ENCODE measurements around the gene PPP1R37. TPM values are rescaled to one million over a fixed set of nuclear protein-coding genes. Genes with fewer than 3 reads are reported as not detected.

Gene PPP1R37
- total and polyA plus RNA-seq, 2 of the 13 experiments (the other 11 are each of a cell fraction or from before 2014, with no cell fraction given), result 9.0 to 14.3 TPM

DNA sequence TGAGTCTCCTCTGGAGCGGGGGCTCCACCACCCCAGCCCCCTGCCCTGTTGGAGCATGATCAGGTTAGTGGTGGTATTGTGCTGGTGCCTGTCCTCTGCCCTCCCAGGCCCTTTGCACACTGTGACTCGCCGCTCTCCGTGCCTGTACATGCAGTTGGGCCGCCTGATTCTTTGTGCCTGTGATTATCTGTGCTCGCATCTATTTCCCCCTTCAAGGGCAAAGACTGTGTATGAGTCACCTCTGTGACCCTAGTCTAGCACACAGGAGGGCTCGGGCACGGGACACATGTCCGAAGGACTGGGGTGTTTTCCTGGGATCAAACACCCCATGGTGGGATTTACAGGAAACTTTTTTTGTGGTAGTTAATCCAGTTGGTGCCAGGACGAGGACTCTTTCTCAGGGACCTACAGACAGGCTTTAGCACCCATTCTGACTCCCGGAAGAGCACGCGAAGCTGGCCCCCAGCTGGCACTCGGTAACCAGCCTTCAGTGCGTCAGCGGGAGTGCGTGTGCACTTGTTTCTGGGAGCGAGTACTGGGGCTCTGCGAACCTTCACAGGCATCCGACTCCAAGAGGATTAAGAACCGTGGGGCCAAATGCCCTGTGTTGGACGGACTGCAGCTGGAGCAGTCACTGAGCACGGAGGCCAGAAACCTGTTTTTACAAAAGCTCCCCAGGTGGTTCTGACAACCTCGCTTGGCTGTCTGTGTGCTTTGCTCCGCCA, 6.7 kb downstream of the PPP1R37 start (continued):
- no peak for TF ChIP-seq RORA (CRISPR knock-in tag; IDR thresholded peaks at IDR 0.05)
- TF ChIP-seq YEATS4 (CRISPR knock-in tag; IDR thresholded peaks at IDR 0.05; ENCODE audit: borderline replicate concordance), result no peak
- TF ChIP-seq SAP130 (CRISPR knock-in tag; IDR thresholded peaks at IDR 0.05; ENCODE audit: low read depth), result peak; percentile 49
- TF ChIP-seq ZNF7 (CRISPR knock-in tag; IDR thresholded peaks at IDR 0.05), result peak; percentile 71
- TF ChIP-seq NR2F1 (CRISPR knock-in tag; IDR thresholded peaks at IDR 0.05), result 0 out of 4 replicates have a peak, but pooled peaks of 1 of the 2 experiments have one; percentile 39
- no peak for TF ChIP-seq ZNF776 (CRISPR knock-in tag; IDR thresholded peaks at IDR 0.05)
- no peak for TF ChIP-seq NONO (IDR thresholded peaks at IDR 0.05)
- TF ChIP-seq NONO (CRISPR knock-in tag; conservative IDR thresholded peaks at IDR 0.05), result no peak
- TF ChIP-seq, protein P1, sequence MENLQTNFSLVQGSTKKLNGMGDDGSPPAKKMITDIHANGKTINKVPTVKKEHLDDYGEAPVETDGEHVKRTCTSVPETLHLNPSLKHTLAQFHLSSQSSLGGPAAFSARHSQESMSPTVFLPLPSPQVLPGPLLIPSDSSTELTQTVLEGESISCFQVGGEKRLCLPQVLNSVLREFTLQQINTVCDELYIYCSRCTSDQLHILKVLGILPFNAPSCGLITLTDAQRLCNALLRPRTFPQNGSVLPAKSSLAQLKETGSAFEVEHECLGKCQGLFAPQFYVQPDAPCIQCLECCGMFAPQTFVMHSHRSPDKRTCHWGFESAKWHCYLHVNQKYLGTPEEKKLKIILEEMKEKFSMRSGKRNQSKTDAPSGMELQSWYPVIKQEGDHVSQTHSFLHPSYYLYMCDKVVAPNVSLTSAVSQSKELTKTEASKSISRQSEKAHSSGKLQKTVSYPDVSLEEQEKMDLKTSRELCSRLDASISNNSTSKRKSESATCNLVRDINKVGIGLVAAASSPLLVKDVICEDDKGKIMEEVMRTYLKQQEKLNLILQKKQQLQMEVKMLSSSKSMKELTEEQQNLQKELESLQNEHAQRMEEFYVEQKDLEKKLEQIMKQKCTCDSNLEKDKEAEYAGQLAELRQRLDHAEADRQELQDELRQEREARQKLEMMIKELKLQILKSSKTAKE (CRISPR knock-in tag; IDR thresholded peaks at IDR 0.05; ENCODE audit: borderline replicate concordance), result 0 out of 2 replicates have a peak, but pooled peaks have one; percentile 9
- TF ChIP-seq, protein P2, sequence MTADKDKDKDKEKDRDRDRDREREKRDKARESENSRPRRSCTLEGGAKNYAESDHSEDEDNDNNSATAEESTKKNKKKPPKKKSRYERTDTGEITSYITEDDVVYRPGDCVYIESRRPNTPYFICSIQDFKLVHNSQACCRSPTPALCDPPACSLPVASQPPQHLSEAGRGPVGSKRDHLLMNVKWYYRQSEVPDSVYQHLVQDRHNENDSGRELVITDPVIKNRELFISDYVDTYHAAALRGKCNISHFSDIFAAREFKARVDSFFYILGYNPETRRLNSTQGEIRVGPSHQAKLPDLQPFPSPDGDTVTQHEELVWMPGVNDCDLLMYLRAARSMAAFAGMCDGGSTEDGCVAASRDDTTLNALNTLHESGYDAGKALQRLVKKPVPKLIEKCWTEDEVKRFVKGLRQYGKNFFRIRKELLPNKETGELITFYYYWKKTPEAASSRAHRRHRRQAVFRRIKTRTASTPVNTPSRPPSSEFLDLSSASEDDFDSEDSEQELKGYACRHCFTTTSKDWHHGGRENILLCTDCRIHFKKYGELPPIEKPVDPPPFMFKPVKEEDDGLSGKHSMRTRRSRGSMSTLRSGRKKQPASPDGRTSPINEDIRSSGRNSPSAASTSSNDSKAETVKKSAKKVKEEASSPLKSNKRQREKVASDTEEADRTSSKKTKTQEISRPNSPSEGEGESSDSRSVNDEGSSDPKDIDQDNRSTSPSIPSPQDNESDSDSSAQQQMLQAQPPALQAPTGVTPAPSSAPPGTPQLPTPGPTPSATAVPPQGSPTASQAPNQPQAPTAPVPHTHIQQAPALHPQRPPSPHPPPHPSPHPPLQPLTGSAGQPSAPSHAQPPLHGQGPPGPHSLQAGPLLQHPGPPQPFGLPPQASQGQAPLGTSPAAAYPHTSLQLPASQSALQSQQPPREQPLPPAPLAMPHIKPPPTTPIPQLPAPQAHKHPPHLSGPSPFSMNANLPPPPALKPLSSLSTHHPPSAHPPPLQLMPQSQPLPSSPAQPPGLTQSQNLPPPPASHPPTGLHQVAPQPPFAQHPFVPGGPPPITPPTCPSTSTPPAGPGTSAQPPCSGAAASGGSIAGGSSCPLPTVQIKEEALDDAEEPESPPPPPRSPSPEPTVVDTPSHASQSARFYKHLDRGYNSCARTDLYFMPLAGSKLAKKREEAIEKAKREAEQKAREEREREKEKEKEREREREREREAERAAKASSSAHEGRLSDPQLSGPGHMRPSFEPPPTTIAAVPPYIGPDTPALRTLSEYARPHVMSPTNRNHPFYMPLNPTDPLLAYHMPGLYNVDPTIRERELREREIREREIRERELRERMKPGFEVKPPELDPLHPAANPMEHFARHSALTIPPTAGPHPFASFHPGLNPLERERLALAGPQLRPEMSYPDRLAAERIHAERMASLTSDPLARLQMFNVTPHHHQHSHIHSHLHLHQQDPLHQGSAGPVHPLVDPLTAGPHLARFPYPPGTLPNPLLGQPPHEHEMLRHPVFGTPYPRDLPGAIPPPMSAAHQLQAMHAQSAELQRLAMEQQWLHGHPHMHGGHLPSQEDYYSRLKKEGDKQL (CRISPR knock-in tag; IDR thresholded peaks at IDR 0.05; ENCODE audit: low read depth), result 0 out of 2 replicates have a peak, but pooled peaks have one; percentile 23
- TF ChIP-seq FOSL1 (CRISPR knock-in tag; IDR thresholded peaks at IDR 0.05; ENCODE audit: borderline replicate concordance), result peak; percentile 71; the same call in 1 of the 2 replicates
- TF ChIP-seq ZBTB44 (CRISPR knock-in tag; IDR thresholded peaks at IDR 0.05), result no peak
- TF ChIP-seq MIER3 (CRISPR knock-in tag; IDR thresholded peaks at IDR 0.05; ENCODE audit: borderline replicate concordance), result 0 out of 2 replicates have a peak, but pooled peaks have one; percentile 18
- TF ChIP-seq NCOA5 (CRISPR knock-in tag; IDR thresholded peaks at IDR 0.05), result no peak
- no peak for TF ChIP-seq ZNF232 (CRISPR knock-in tag; IDR thresholded peaks at IDR 0.05; ENCODE audit: borderline replicate concordance)
- no peak for TF ChIP-seq CENPX (CRISPR knock-in tag; IDR thresholded peaks at IDR 0.05)

Measured in HepG2 (cell line).